ENCODE results near the gene FAM83C.

FAM83C gene

GRCh38 chr20:35283441-35284266 is 8.6 kb downstream of the FAM83C start:
- no peak for DNase-seq (ENCODE audit: low spot score)

DNA sequence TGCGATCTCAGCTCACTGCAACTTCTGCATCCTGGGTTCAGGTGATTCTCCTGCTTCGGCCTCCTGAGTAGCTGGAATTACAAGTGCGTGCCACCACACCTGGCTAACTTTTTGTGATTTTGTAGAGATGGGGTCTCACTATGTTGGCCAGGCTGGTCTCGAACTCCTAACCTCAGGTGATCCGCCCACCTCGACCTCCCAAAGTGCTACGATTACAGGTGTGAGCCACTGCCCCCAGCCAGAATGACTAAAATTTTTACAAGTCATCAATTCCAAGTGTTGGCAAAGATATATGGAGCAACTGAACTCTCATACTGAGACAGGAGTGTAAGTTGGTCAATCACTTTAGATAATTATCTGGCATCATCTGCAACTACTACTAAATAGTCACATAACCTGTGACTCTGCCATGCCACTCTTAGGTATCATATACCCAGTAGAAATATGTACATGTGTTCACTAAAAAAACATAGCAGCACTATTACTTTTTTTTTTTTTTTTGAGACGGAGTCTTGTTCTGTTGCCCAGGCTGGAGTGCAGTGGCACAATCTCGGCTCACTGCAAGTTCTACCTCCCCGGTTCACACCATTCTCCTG is 10.6 kb downstream of the FAM83C start:
- DNase-seq (ENCODE audit: low spot score) = no peak

DNA sequence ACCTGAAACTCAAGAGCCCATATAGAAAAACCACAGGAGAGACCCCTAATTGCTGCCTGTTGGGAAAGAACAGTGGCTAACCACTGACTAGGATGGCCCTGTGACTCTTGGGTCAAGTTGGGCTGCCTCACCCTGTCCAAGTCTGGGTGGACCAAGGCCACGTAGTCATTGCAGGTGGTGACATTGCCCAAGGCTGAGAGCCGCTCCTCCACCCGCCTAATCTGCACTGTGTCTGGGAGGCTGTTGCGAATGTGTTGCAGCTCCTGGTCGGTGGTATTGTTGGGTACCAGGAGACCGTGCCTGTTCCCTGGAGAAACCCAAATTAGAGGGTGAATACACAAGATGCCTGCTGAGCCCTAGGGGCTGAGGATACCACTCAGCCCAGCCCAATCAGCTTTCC is 11.7 kb downstream of the FAM83C start:
- DNase-seq (ENCODE audit: low spot score) = no peak

- no peak for DNase-seq (ENCODE audit: low spot score)
These were observed 12.6 kb downstream of the FAM83C start for GRCh38 chr20:35279533-35280174.

DNA sequence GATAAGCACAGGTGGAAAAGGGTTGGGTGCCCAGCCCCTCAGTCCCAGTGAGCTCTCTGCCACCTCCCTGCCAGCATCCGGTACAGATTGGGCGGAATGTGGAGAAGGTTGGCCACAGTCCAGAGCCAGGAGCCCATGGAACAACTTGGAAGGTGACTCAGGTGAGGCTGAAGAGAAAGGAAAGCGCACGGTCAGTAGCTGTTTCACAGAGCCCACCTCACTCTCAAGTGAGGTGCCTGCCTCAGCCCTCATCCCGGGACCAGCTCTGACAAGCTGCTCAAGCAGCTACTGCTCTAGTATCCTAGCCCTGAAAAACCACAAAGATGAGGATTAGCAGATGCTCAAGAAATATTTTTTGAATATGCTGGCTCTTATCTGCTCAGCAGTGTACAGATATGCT is 13.2 kb downstream of the FAM83C start:
- DNase-seq (ENCODE audit: low spot score) = no peak

- peak; percentile 96 for DNase-seq (ENCODE audit: low spot score)
These were observed 14.5 kb downstream of the FAM83C start, which contains the start of gene MMP24OS for GRCh38 chr20:35277531-35278395. MMP24OS (minus strand) TSS chr20:35278122; CDS start chr20:35277929, 193 bp downstream.

DNA sequence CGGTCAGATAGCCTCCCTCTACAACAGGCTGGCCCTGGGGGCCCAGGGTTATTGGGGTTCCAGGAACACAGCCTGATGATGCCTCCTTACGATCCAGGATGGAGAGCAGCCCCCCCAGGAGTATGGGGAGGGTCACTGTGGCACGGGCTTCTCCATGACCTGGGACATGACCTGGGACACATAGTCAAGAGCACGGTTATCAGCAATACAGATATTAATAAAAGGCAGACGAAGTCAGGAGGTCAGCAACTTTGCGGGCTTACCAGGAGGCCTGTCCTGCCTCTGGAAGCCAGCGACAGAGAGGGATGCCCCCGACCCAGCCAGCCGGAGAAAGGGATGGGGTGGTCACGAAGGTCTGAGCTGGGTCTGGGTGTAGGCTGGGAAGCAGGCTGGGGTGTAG is 15.1 kb downstream of the FAM83C start:
- no peak for DNase-seq (ENCODE audit: low spot score)

- DNase-seq (ENCODE audit: low spot score) = no peak
These were observed 15.8 kb downstream of the FAM83C start for GRCh38 chr20:35276408-35276807.

DNA sequence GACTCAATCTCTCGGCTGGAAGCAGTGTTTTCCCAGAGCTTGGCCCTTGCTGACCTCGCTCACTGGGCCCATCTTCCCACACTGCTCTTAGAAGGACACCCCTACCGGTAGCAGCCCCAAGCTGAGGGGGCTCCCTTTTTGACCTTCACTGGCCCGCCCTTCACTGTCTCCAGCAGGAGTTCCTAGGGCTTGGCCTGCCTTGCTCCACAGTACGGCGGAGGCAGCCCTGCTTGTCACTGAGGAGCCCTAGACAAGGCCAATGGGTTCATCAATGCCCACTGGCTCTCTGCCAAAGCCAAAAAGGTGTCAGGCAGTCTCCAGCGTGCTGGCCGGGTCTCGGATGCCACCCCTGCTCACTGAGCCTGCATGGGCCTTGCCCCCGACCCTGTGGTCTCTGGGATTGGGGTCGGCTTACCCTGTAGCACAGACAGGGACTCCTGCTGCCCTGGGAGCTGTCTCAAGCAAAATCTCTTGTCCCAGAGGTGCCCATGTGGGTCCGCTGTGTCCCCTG is 16.4 kb downstream of the FAM83C start:
- DNase-seq (ENCODE audit: low spot score) = no peak

DNA sequence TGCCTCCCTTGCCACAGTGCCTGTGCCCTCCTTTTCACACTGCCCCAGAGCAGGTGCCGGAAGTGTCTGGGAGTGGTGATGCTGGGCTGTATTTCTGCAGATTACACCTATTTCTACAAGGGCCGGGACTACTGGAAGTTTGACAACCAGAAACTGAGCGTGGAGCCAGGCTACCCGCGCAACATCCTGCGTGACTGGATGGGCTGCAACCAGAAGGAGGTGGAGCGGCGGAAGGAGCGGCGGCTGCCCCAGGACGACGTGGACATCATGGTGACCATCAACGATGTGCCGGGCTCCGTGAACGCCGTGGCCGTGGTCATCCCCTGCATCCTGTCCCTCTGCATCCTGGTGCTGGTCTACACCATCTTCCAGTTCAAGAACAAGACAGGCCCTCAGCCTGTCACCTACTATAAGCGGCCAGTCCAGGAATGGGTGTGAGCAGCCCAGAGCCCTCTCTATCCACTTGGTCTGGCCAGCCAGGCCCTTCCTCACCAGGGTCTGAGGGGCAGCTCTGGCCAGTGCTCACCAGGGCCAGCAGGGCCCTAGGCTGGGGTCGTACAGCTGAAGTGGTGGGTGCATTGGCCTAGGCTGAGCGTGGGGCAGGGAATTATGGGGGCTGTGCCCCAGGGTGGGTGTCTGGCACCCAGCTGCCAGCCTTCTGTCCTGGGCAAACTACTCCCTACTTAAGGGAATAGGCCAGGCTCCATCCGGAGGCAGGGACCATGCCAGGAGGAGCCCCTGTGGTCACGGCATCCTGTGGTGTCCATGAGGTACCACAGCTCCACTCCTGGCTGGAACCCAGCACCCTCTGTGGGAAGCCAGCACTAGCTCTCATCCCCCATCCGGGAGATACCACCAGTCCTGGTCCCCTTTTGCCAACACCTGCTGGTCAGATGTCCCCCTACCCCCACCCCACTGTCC is 17.8 kb downstream of the FAM83C start:
- DNase-seq (ENCODE audit: low spot score) = no peak

DNA sequence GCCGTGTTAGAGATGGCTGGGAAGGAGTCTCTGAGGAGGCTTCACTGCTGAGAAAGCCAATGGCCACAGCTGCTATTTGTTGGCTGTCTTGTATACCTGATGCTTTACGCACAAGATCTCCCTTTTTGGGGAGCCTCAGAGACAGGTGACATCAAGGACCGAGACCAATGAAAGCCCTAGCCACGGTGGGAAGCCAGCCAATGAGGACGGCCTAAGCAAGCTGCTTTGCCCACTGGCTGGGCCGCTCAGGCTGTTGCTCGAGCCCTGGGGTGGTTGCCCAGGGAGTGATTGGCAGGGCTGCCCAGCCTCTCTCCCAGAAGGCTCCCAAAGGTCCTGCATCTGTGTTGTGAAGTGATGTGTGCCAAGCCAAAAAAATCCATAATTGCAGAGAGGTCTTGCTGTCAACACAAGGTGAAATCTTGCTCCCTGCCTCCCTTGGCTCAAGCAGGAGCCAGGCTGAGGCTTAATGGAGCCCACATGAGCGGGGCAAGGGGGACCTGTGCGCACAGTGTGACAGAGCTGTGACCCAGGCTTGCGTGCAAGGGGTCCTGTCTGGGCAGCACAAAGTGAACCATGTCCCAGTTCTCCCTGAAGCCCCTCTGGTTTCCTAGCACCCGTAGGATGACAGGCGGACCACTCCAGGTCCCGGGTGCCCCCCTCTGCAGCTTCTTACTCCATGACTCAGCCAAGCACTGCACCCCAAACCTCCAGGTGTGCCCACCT is 18.6 kb downstream of the FAM83C start:
- DNase-seq (ENCODE audit: low spot score) = peak; percentile 68

DNA sequence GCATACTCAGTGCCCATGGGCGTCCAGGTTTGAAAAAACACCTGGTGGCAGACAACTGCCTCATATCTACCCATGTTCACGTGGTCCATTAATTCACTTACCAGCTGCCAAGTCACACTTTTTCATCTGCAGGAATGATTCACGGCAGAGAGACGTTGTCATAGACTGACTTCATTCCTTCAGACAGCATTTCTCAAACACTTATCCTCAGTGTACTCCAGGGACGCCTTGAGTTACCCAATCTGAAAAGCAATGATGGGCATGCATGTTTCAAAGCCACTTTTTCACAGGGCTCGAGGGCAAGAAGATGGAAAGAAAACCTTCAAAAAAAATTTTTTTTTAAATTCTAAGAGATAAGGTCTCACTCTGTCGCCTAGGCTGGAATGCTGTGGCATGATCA is 20.3 kb downstream of the FAM83C start:
- no peak for DNase-seq (ENCODE audit: low spot score)

- no peak for DNase-seq (ENCODE audit: low spot score)
These were observed 20.9 kb downstream of the FAM83C start for GRCh38 chr20:35271073-35271882.

- no peak for DNase-seq (ENCODE audit: low spot score)
These were observed 22.0 kb downstream of the FAM83C start for GRCh38 chr20:35270021-35270902.

DNA sequence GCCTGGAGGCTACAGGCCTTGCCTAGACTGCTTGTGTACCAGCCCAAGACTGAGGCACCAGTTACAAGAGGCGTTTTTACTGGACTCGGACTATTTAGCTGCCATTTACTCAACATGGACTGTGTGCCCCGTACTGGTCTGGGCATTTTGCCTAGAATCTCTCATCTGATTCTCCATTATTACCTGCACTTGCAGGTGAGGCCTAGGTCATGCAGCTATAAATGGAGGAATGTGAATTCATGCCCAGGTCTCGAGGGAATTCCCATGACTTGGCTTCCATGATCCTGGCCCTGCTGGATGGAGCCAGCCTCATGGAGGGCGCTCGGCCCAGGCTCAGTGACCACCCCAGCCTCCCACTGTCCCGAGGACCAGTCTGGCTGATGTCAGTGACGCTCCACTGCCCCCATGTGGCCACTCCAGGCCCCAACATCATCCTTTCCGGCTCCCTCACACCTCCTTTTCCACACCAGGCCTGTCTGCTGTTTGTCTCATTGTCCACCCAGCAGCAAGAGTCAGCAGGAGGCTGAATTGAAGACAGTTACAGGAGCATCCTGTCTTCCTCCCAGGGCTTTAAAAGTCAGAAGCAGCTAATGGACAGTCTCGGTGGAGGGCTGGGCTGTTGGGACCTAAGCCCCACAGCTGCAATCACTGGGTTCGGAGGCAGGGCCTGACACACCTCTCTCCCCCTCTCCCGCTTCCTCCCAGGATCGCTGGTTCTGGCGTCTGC is 23.0 kb downstream of the FAM83C start:
- peak; percentile 84 for DNase-seq (ENCODE audit: low spot score)

DNA sequence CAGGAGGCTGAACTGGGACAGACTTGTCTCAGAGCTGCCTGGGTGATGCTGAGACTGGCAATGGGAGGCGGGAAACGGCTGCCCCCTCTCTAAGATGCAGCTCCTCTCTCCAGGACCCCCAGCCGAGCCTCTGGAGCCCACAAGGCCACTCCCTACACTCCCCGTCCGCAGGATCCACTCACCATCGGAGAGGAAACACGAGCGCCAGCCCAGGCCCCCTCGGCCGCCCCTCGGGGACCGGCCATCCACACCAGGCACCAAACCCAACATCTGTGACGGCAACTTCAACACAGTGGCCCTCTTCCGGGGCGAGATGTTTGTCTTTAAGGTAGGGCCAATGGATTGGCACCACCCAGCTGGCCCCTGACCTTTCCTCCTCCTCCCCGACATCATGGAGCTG is 25.1 kb downstream of the FAM83C start:
- DNase-seq (ENCODE audit: low spot score) = no peak

DNA sequence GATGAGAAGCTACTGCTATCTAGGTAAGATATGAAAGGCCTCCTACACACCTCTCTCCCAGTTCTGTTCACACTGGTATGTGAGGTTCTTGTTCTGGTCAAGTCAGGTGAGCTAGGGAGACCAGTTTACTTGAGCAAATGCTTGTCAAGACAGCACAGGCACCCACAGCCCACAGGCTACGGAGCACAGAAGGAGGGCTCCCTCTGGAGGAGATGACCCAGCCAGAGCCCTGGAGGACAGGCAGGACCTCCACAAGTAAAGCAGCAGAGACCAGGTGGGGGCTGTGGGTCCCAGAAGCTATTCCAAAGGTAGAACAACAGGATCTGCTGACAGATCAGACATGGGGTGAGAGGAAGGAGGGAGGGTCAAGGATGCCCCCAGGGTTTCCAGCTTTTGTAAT is 27.5 kb downstream of the FAM83C start:
- DNase-seq (ENCODE audit: low spot score) = no peak

All from iPS-NIHi11 (cell line).